AML-193 (cell line): ENCODE data around the gene ITGA5.

Experiments used
- DNase-seq, 2 experiments: peaks; one replicate each; lab custom pipeline; 2025; lab: John Stamatoyannopoulos, UW

Gene ITGA5

DNA sequence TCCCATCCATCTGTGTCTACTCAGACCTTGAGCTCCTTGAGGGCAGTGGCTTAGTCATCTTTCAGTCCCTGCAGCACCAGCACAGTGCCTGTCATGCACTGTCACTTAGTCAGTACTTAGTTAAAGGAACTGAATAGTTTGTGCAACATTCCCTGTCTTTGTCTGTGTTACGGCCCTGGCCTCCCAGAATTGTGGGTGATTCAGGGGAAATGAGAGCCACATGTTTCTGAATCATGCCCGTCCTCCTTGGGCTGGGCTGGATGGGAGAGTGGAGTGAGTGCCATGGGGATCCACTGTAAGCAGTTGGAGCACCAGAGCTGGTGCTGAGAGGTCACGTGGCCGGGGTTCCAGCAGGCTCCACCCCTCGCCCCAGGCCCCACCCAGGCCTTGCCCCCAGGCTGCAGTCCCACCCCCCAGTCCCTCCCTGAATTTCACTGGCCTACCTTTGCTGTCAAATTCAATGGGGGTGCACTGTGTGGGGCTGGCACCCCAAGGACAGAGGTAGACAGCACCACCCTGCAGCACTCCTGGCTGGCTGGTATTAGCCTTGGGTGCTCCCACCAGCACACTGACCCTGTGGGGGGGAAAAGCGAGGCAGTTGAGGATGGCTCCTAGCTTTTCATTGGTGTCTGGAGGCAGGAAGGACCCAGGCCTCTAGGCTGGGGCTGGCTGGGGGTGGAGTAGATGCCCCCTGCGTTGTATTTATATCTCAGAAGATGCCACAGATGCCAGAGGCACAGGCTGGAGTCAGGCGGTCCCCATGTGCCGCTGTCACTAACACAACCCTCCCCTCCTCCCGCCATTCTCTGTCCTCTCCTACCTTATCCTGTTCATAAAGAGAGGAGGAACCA lies 7.5 kb downstream of the ITGA5 start:
- peak; percentile 53 to 67 for DNase-seq

- DNase-seq = no peak
Observed at GRCh38 chr12:54409267-54409666, 9.8 kb downstream of the ITGA5 start.

DNA sequence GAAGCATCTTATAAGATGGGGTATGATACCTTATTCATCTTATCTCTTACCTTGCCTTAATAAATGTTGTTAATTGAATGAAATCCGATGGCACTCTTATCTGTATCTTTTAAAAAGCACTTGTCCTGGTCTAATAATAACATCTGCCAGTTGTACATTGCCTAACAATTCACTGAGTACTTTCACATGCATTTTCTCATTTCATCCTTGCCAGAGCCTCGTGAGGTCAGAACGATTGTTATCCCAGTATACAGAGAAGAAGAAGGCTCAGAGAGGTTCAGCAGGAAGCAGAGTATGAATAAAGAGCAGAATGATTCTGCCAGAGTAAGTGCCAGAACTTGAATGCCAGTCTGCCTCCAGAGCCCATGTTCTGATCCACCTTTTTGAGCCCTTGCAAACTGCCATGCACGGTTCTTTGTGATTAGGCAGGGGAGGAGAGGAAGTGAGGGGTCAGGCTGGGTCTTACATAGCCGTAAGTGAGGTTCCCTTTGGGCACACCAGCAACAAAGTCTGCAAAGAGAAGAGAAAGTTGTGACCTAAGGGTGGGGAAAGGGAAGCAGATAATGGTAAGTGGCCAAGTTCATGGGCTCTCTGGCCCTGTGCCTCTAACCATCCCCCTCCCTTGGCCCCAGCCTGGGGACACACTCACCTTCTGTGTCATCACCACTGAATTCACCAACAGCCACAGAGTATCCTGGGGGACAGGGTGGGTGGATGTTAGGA lies 11.7 kb downstream of the ITGA5 start:
- DNase-seq = no peak

DNA sequence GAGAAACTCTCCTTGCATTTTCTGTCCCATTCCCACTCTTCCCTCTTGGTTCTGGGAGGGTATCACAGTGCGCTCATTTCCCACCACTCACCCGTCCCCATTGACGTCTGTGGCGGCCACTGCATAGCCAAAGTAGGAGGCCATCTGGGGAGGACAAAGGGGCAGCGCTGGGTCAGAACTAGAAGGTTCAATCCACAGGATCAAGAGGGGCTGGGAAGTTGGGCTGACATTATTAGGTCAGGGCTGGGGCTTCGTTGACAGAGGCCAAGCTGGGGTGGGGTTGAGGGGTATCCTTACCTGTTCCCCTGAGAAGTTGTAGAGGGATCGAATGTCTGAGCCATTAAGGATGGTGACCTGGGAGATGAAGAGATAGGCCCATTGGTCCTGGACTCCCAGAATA lies 13.5 kb downstream of the ITGA5 start:
- no peak for DNase-seq

DNA sequence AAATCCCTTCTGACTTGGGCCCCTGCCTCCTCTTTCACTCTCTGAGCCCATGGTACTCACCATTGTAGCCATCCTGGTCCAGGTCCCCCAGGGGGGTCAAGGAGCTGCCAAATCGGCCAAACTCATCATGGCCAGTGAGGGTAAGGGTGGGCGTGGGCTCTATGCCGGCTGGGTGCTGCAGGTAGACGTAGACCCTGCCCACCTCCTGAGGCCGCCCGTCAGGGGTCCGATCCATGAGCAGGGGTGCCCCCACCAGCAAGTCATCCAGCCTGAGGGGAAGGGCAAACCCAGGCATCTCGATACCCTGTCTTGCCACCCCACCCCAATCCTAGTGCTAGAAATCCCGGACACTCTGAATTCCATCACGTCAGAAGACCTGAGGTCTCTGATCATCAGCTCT lies 14.0 kb downstream of the ITGA5 start:
- DNase-seq = no peak

DNA sequence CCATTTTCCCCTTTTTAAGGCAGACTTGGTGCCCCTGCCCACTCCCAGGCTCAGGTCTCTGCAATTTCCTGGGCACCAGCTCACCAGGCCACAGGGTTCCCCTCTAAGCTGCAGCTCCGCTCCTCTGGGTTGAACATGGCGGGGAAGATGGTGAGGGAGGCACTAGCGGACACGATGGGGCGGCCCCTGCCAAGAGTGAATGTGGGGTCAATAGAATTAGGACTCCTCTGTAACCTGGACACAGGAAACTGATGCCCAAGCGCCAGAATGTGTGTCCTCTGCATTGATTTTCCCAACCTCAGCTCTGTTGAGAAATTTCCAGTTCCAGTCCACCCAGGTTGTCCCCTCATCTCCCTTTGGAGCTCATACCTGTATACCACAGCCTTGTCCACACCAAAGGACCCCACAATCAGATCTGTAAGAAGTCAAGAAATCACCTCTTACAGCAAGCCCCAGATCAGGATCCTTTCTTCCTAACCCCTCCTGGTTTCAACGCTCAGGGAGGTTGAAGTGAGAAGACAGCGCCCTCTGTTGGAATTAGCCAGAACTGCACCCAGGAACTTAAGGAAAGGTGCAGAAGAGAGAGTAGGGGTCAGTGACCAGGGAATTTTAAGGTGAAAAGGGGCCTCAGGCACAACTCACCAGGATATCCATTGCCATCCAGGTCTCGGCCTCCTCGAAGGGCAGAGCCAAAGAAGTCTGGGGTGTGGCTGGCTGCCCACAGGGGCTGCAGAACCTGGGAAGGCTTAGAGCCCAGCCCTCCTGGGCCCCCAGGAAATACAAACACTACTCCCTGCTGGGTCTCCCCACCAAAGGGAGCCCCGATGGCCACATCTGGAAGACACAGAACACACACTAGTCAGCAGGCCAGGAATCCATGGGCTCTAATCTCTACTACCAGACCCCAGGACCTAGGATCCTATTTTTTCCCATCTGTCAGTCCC lies 14.7 kb downstream of the ITGA5 start:
- DNase-seq = peak; percentile 45 to 52

DNA sequence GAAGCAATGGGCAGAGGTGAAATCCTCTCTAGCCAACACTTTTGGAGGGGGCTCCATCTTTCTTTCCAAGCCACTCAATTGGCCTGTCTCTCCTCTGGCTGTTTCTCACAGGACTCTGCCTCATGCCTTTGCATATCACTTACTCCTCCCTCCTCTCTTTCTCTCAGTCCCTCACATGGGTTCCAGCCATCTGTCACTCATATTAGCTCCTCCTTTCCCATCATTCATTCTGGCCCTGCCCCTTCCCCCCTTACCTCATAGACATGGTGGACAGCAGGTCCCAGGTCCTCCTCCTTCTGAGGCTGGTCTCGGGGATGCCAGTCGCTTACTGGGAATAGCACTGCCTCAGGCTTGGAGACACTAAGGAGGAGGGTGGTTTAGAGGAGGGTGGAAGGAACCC lies 17.9 kb downstream of the ITGA5 start:
- DNase-seq = no peak

- DNase-seq = peak; percentile 73 to 87
Observed at GRCh38 chr12:54398995-54399793, 19.9 kb downstream of the ITGA5 start.

DNA sequence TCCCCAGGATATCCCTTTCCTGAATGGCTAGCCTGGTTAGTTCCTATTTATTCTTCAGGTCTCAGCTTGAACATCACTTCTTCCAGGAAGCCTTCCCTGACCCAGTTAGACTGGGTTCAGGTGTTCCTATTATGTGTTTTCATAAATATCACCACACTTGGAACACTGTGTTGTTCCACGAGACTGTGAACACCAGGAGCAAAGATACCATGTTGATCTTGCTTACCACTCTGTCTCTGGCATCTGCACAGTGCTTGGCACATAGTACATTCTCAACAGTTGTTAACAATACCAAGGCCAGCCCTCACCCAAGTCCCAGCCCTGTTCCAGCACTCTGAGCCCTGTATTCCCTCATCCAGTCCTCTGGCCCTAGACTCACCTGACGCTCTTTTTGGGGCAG lies 20.8 kb downstream of the ITGA5 start:
- no peak for DNase-seq

DNA sequence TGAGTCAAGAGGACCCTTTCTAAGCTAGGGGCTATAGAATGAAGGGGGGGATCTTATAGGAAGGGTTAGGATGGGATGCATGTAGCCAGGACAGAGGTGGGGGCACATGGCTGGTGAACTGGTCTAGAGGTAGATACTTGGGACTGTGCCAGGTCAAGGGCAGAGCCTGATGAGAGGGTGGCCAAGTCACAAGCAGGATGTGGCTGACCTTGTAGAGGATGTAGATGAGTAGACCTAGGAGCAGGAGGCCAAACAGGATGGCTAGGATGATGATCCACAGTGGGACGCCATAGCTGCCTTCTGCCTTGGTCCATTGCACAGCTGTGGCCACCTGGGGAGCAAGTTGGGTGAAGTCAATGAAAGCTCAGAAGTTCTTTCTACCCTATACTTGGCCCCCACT lies 21.9 kb downstream of the ITGA5 start:
- DNase-seq = no peak

DNA sequence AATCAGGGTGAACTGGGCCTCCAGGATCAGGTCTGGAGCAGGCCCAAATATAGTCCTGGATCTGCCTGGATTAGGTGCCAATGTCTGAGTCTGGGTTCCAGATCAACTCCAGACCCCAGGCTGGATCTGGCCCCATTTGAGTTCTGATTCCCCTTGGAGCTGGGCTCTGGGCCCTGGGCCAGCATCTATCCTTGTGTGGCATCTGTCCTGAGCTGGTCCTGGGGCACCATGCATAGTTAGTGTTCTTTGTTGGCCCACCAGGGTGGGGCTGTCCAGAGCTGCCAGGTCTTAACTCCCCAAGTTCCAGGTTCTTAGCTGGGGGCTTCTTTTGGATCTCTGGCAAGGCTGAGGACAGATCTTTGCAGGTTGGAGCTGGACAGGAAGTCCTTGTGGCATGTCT lies 23.5 kb downstream of the ITGA5 start:
- no peak for DNase-seq

GRCh38 chr12:54394986-54395385 lies 24.1 kb downstream of the ITGA5 start:
- DNase-seq = no peak

GRCh38 chr12:54394281-54394719 lies 24.8 kb downstream of the ITGA5 start:
- peak; percentile 34 to 51 for DNase-seq

DNA sequence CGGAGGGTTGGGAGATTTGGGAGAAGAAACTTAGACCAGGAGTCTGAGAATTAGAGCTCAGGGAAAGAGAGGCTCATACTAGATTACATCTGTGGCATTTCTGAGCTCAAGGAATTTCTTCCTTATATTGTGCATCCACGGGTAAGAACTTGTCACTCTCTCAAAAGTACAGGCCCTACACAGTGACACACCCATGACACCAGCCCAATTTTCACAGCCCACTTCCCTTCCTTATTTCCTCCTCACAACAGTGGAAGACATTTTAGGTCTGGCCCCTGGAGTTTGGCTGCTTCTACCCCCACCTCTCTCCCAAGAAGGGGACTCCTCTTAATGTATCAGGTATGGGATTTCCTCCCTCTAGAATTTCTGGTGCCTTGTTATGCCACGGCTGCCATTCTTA lies 25.3 kb downstream of the ITGA5 start:
- DNase-seq = no peak

- no peak for DNase-seq
Observed at GRCh38 chr12:54393207-54393609, 25.9 kb downstream of the ITGA5 start.

- no peak for DNase-seq
Observed at GRCh38 chr12:54392485-54393206, 26.4 kb downstream of the ITGA5 start.

DNA sequence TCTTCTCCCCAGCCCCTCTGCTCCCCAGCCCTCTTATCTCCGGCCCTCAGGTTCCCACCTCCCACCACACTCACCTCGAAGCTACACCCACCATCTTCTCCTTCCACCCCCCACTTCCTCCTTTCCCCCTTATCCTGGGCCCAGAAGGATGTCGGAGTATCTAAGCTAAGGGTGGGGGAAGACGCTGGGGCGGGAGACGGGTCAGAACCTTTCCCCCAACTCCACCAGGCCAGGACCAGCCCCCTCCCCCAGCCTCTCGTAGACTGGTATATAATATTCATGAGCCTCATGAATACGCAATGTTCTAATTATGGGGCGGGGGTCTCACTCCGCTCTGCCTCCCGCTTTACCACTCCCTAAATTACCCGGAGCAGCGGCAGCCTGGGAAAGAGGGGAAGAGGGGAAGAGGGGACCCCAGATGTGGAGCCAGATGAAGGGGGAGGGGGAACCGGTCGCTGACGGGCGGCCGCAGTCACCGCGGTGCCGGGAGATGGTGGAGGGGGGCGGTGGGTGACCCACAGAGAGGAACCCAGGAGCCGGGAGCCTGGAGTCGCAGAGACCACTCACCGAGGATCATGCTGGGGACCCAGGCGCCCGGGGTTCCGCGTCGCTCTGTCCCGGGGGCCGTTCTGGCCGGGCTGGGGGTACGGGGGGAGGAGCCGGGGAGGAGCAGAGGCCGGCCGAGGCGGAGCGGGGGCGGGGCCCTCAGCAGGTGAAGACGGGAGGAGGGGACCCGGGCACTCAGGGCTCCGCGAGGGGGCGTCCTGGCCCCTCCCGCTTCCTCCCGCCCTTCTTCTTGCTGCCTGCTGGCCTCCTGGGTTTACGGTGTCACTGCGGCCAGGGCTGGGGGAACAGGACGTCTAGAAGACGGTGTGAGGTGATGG lies 28.2 kb downstream of the ITGA5 start:
- no peak for DNase-seq

- DNase-seq = no peak
Observed at GRCh38 chr12:54390176-54390667, 28.8 kb downstream of the ITGA5 start.

- no peak for DNase-seq
Observed at GRCh38 chr12:54389607-54390175, 29.4 kb downstream of the ITGA5 start.
